Renal pelvis (tissue), 4 donors: Measurements from ENCODE around the gene PPFIA2. TPM values are rescaled to one million over a fixed set of nuclear protein-coding genes. Genes with fewer than 3 reads are reported as not detected.
"Not testable (repeated sequence)": the region's sequence is repeated elsewhere in the genome, so short reads cannot be mapped to it uniquely, and the experiment has no call there.

ENCODE experiments used
- DNase-seq: peaks from one replicate; pipeline ENCODE4 v3.0.0-alpha.2; 2013
- polyA plus RNA-seq, 3 donors: library from polyadenylated mRNA; unstranded; fragments of 120-200 nt; gene quantifications; one replicate each; pipeline ENCODE4 v1.2.1, GENCODE V29; 2013; ENCODE audit not compliant: insufficient read length in 3 of 3

The PPFIA2 gene
- polyA plus RNA-seq, 3 donors, result 5.0 to 8.3 (median 6.2) TPM

DNA sequence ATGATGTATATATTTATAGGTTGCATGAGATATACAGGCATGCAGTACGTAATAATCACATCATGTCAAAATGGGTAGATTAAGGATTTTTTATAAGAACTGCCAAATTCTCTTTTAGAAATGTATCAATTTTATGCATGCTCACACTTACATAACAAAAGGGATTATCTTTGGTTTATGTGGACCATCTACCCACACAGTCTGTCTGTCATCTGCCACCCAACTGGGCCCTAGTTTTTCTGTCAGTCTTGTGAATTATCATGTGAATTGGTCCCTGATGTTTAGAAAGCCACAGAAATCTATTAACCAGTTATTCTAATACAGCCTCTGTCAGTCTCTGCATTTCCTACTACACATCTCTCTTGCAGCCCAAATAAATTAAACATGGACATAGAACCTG lies 547.8 kb downstream of the PPFIA2 start:
- DNase-seq, result no peak

DNA sequence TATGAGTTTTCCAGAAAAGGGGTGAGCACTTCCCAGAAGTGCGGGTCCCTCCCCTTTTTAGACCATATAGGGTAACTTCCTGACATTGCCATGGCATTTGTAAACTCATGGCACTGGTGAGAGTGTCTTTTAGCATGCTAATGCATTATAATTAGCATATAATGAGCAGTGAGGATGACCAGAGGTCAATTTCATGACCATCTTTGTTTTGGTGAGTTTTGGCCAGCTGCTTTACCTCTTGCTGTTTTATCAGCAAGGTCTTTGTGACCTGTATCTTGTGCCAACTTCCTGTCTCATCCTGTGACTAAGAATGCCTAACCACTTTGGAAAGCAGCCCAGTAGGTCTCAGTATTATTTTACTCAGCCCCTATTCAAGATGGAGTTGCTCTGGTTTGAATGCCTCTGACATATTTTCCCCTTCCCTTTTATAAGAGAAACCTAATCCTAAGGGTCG lies 549.4 kb downstream of the PPFIA2 start:
- not testable (repeated sequence) for DNase-seq

DNA sequence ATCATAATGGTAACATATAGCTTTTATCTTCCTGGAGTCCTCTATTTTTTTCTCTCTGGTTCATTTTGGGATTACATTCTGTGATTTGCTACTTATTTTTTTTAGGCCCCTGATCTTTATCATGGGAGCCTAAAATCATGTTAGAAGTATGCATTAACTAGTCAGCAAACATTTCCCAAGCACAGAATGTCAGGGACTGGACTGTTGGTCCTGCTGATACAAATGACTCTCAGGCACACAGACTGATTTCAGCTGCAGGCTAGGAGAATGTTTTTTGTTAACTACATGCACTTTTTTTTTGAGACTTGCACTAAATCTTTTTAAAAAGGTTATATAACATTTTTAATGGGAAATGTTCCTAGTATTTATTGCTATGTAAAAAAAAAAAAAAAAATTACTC lies 550.1 kb downstream of the PPFIA2 start:
- DNase-seq, result peak; percentile 52

DNA sequence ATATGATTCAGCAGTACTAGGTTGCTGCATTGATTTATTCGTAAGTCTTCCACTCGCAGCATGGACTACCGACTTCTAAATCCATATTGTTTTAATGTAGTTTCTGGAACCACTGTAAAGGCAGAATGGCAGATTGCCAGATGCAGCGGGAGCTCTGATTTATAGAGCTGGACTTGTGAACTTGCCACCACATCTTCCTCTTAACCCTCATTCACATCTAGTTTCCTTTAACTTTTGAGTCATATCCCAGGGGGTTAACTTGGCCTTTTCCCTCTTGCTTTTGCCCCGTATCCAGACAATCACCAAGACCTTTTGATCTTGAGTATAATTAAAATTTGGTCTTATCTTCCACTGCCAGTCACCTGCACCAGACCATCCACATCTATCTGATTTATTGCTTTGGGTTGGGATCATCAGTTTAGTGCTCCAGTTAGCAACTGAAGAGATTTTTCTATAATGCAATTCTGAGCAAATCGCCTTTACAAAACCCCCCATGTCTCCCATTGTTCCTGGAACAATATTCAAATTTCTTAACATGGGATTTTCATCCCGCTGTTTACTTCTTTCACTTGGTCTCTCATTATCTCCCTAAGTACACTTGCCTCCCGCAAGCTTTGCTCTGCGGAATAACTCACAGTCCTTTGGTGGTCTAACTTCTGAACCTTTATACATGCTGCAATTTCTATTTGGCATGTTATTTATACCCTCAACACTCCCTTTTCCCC lies 550.8 kb downstream of the PPFIA2 start:
- peak; percentile 45 for DNase-seq
